HepG2 (cell line): Measurements from ENCODE around the gene BBS1. TPM values are rescaled to one million over a fixed set of nuclear protein-coding genes. Genes with fewer than 3 reads are reported as not detected.

Experiments
- AHDC1 ChIP-seq: sonication (generic); formaldehyde crosslinking; IDR thresholded peaks from 2 replicates; pipeline ENCODE4 v1.5.1; 2020; ENCODE audit warnings: mild to moderate bottlenecking, missing genetic modification reagents, borderline replicate concordance
- ARNT2 ChIP-seq: sonication (generic); formaldehyde crosslinking; IDR thresholded peaks from 2 replicates; pipeline ENCODE4 v1.8.0; 2022; ENCODE audit warnings: mild to moderate bottlenecking, low read depth, missing genetic modification reagents, moderate library complexity
- CBFB ChIP-seq: sonication (generic); formaldehyde crosslinking; IDR thresholded peaks from 2 replicates; pipeline ENCODE4 v1.4.0; 2020; ENCODE audit warnings: missing genetic modification reagents
- EP300 ChIP-seq, 3 experiments: sonication (generic) in 1 of 3; formaldehyde crosslinking in 1 of 3; IDR thresholded peaks; 2 replicates each; pipeline versions ENCODE4 v1.5.1 to v1.6.1; 2011 to 2020; ENCODE audit warnings: low read depth in 2 of 3, low read length in 2 of 3, borderline replicate concordance in 1 of 3, improper control_type of control experiment in 1 of 3, mild to moderate bottlenecking in 1 of 3, missing genetic modification reagents in 1 of 3, moderate library complexity in 1 of 3
- ERF ChIP-seq: IDR thresholded peaks from 2 replicates; pipeline ENCODE4 v1.6.1; 2018; ENCODE audit warnings: missing biosample characterization, missing genetic modification reagents
- HINFP ChIP-seq: sonication (generic); formaldehyde crosslinking; IDR thresholded peaks from 2 replicates; pipeline ENCODE4 v1.4.0; 2020; ENCODE audit warnings: low read depth, mild to moderate bottlenecking, missing genetic modification reagents
- HOXA3 ChIP-seq: sonication (generic); formaldehyde crosslinking; IDR thresholded peaks from 2 replicates; pipeline ENCODE4 v1.5.0; 2020; ENCODE audit warnings: missing genetic modification reagents
- NFE2L1 ChIP-seq: sonication (generic); formaldehyde crosslinking; IDR thresholded peaks from 2 replicates; pipeline ENCODE4 v1.4.0; 2020; ENCODE audit warnings: missing genetic modification reagents, mild to moderate bottlenecking, borderline replicate concordance
- NR3C1 ChIP-seq: sonication (generic); formaldehyde crosslinking; IDR thresholded peaks from 2 replicates; pipeline ENCODE4 v1.4.0; 2020; ENCODE audit warnings: missing genetic modification reagents
- PAWR ChIP-seq: sonication (generic); formaldehyde crosslinking; IDR thresholded peaks from 2 replicates; pipeline ENCODE4 v1.4.0; 2020; ENCODE audit warnings: missing genetic modification reagents, mild to moderate bottlenecking, borderline replicate concordance
- RARA ChIP-seq: IDR thresholded peaks from 2 replicates; pipeline ENCODE4 v1.6.1; 2016; ENCODE audit warnings: missing genetic modification reagents, missing compliant biosample characterization
- RBFOX2 ChIP-seq: fragments of 200-400 bp; formaldehyde crosslinking; IDR thresholded peaks from 2 replicates; pipeline ENCODE4 v1.6.1; 2017; ENCODE audit warnings: low read depth, mild to moderate bottlenecking, low read length
- SIX1 ChIP-seq: sonication (generic); formaldehyde crosslinking; IDR thresholded peaks from 2 replicates; pipeline ENCODE4 v1.4.0; 2020; ENCODE audit warnings: missing genetic modification reagents, borderline replicate concordance
- SMAD1 ChIP-seq: sonication (generic); formaldehyde crosslinking; IDR thresholded peaks from 2 replicates; pipeline ENCODE4 v1.4.0; 2020; ENCODE audit warnings: missing genetic modification reagents, low read depth, mild to moderate bottlenecking, borderline replicate concordance
- ZBTB14 ChIP-seq: sonication (generic); formaldehyde crosslinking; IDR thresholded peaks from 2 replicates; pipeline ENCODE4 v1.4.0; 2020; ENCODE audit warnings: missing genetic modification reagents
- ZMAT5 ChIP-seq: sonication (generic); formaldehyde crosslinking; IDR thresholded peaks from 2 replicates; pipeline ENCODE4 v1.5.0; 2020; ENCODE audit warnings: mild to moderate bottlenecking, low read depth, missing genetic modification reagents, borderline replicate concordance
- ZNF550 ChIP-seq: sonication (generic); formaldehyde crosslinking; IDR thresholded peaks from 2 replicates; pipeline ENCODE4 v1.4.0; 2020; ENCODE audit warnings: mild to moderate bottlenecking, missing genetic modification reagents, borderline replicate concordance
- ZNF639 ChIP-seq: conservative IDR thresholded peaks from 2 replicates; pipeline ENCODE4 v1.6.1; 2018; ENCODE audit warnings: missing genetic modification reagents
- polyA plus RNA-seq, 8 experiments: library from polyadenylated mRNA; depleted of rRNA in 3 of 8; stranded (reverse) in 7 of 8; unstranded in 1 of 8; fragments of >200 nt; fragmentation: Illumina TruSeq in 4 of 8; extraction: Trizol in 4 of 8; gene quantifications; 2 replicates each; pipeline versions ENCODE4 v1.2.1 to v1.2.3, GENCODE V29; 2011 to 2016; ENCODE audit warnings: low read depth in 4 of 8, missing spikeins in 1 of 8, mixed read lengths in 1 of 8; ENCODE audit not compliant: insufficient read depth in 1 of 8
- total RNA-seq, 5 experiments: library from RNA; depleted of rRNA; stranded (reverse); fragments of >200 nt; fragmentation: Illumina TruSeq; extraction: Trizol; gene quantifications; 2 replicates each; pipeline ENCODE4 v1.2.3, GENCODE V29; 2016; ENCODE audit warnings: low read depth in 1 of 5

BBS1 gene
- total and polyA plus RNA-seq, 2 of the 13 experiments (the other 11 are each of a cell fraction or from before 2014, with no cell fraction given): 11.7 to 14.1 TPM

GRCh38 chr11:66466225-66467033 lies 44.0 kb upstream of the BBS1 start, which contains the start of gene PELI3 (continued):
- TF ChIP-seq AHDC1 (CRISPR knock-in tag) (no peak), HINFP (CRISPR knock-in tag) (0 out of 2 replicates have a peak, but pooled peaks have one; percentile 9), NFE2L1 (no peak), PAWR (CRISPR knock-in tag) (no peak), ZBTB14 (CRISPR knock-in tag) (no peak), EP300 (IDR thresholded peaks at IDR 0.05; ENCODE audit: low read depth in 2 of 2, low read length in 2 of 2) (no peak), EP300 (CRISPR knock-in tag; IDR thresholded peaks at IDR 0.05; ENCODE audit: borderline replicate concordance) (no peak), HOXA3 (CRISPR knock-in tag) (peak; percentile 9; the same call in 1 of the 2 replicates), ZMAT5 (CRISPR knock-in tag) (no peak), ERF (CRISPR knock-in tag) (peak; percentile 18; the same call in 1 of the 2 replicates), SMAD1 (CRISPR knock-in tag) (no peak), CBFB (CRISPR knock-in tag) (no peak), ZNF639 (no peak), NR3C1 (CRISPR knock-in tag) (no peak), ARNT2 (no peak; the same call in 1 of the 2 replicates), ZNF550 (CRISPR knock-in tag) (no peak), RBFOX2 (0 out of 2 replicates have a peak, but pooled peaks have one; percentile 46), SIX1 (CRISPR knock-in tag) (no peak), RARA (CRISPR knock-in tag) (no peak)
